CD4-positive, alpha-beta T cell treated with Interleukin-21 for 1 hour (primary cell): Measurements from ENCODE around the gene NRCAM.
"Not testable (repeated sequence)": the region's sequence is repeated elsewhere in the genome, so short reads cannot be mapped to it uniquely, and the experiment has no call there.

Experiments
- DNase-seq: peaks from one replicate; pipeline ENCODE4 v3.0.0-alpha.2; 2020

The NRCAM gene

GRCh38 chr7:108270385-108271015 lies 185.7 kb downstream of the NRCAM start:
- no peak for DNase-seq

- DNase-seq = no peak
These were observed 187.9 kb downstream of the NRCAM start for GRCh38 chr7:108268200-108268820.

GRCh38 chr7:108267615-108268014 lies 188.6 kb downstream of the NRCAM start:
- no peak for DNase-seq

- DNase-seq = no peak
These were observed 189.7 kb downstream of the NRCAM start for GRCh38 chr7:108266491-108266890.

GRCh38 chr7:108266035-108266434 lies 190.2 kb downstream of the NRCAM start:
- no peak for DNase-seq

- DNase-seq = no peak
These were observed 191.2 kb downstream of the NRCAM start for GRCh38 chr7:108265007-108265406.

GRCh38 chr7:108263425-108263824 lies 192.8 kb downstream of the NRCAM start:
- DNase-seq = no peak

- no peak for DNase-seq
These were observed 194.5 kb downstream of the NRCAM start for GRCh38 chr7:108261560-108262255.

- DNase-seq = not testable (repeated sequence)
These were observed 196.8 kb downstream of the NRCAM start for GRCh38 chr7:108259447-108259846.

GRCh38 chr7:108257954-108258353 lies 198.3 kb downstream of the NRCAM start:
- no peak for DNase-seq

- no peak for DNase-seq
These were observed 202.0 kb downstream of the NRCAM start for GRCh38 chr7:108254259-108254658.

GRCh38 chr7:108253275-108254044 lies 202.8 kb downstream of the NRCAM start:
- no peak for DNase-seq

- no peak for DNase-seq
These were observed 204.1 kb downstream of the NRCAM start for GRCh38 chr7:108252177-108252576.

- no peak for DNase-seq
These were observed 204.5 kb downstream of the NRCAM start for GRCh38 chr7:108251700-108252099.

- no peak for DNase-seq
These were observed 206.8 kb downstream of the NRCAM start for GRCh38 chr7:108249453-108249852.

- DNase-seq = no peak
These were observed 207.4 kb downstream of the NRCAM start for GRCh38 chr7:108248821-108249220.

GRCh38 chr7:108248418-108248817 lies 207.8 kb downstream of the NRCAM start:
- DNase-seq = no peak

GRCh38 chr7:108247614-108248013 lies 208.6 kb downstream of the NRCAM start:
- no peak for DNase-seq

- no peak for DNase-seq
These were observed 209.9 kb downstream of the NRCAM start for GRCh38 chr7:108246227-108246837.

- no peak for DNase-seq
These were observed 210.6 kb downstream of the NRCAM start for GRCh38 chr7:108245523-108246226.

GRCh38 chr7:108244110-108244509 lies 212.1 kb downstream of the NRCAM start:
- no peak for DNase-seq

GRCh38 chr7:108239501-108240225 lies 216.6 kb downstream of the NRCAM start:
- DNase-seq = no peak
